Omental fat pad (tissue), 4 donors: ENCODE measurements around the gene PROM2. TPM values are rescaled to one million over a fixed set of nuclear protein-coding genes. Genes with fewer than 3 reads are reported as not detected.

Experiments
- ATAC-seq: fragments of 150-250 bp; one replicate; pipeline ENCODE4 v1.9.1; 2016; ENCODE audit warnings: mild to moderate bottlenecking, moderate library complexity; ENCODE audit not compliant: low FRiP score
- DNase-seq: peaks from one replicate; pipeline ENCODE4 v3.0.0-alpha.2; 2019; ENCODE audit warnings: low spot score
- total RNA-seq, 4 donors: library from RNA; depleted of rRNA; stranded (reverse); fragments of >200 nt; gene quantifications; one replicate each; pipeline ENCODE4 v1.1.0, GENCODE V29; 2016
- TF ChIP-seq, protein P1 (sequence below), 3 donors: fragments of 450-650 bp; IDR thresholded peaks; one replicate each; pipeline ENCODE4 v1.5.1; 2016 to 2017; ENCODE audit warnings: antibody characterized with exemption in 3 of 3, mild to moderate bottlenecking in 3 of 3, moderate library complexity in 2 of 3

PROM2 gene
- total RNA-seq, 4 donors from 2014 or later: 0.60 to 1.4 (median 1.1) TPM

DNA sequence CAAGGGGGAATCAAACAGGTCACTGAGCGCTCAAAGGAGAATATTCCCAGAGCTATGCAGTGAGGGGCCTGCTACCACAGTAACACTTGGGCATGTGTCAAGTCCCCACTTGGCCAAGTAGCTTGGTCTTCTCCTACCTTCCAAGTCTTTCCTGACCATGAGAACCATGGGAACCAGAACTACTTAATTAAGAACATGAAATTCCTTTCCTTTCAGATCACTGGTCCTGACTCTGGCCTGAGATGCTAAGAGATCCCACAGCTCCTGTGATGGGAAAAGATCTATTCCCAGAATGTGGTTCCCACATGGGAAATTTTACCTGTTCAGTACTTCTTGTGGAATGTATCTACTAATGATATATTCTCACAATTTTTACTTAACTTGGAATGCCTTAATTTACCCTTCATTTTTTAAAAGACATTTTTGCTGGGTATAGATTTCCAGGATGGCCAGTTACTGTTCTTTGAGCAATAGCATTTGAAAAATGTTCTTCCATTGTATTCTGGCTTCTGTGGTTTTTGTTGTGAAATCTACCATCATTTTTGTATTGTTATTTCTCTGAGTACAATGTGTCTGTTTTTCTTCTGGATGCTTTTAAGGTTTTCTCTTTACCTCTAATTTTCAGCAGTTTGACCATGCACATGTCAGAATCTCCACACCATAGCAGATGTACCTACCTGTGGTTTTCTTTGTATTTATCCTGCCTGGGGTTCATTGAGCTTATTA is 60.8 kb downstream of the PROM2 start:
- TF ChIP-seq, protein P1, sequence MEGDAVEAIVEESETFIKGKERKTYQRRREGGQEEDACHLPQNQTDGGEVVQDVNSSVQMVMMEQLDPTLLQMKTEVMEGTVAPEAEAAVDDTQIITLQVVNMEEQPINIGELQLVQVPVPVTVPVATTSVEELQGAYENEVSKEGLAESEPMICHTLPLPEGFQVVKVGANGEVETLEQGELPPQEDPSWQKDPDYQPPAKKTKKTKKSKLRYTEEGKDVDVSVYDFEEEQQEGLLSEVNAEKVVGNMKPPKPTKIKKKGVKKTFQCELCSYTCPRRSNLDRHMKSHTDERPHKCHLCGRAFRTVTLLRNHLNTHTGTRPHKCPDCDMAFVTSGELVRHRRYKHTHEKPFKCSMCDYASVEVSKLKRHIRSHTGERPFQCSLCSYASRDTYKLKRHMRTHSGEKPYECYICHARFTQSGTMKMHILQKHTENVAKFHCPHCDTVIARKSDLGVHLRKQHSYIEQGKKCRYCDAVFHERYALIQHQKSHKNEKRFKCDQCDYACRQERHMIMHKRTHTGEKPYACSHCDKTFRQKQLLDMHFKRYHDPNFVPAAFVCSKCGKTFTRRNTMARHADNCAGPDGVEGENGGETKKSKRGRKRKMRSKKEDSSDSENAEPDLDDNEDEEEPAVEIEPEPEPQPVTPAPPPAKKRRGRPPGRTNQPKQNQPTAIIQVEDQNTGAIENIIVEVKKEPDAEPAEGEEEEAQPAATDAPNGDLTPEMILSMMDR (IDR thresholded peaks at IDR 0.05): no peak
- ATAC-seq (no peak), DNase-seq (no peak)

DNA sequence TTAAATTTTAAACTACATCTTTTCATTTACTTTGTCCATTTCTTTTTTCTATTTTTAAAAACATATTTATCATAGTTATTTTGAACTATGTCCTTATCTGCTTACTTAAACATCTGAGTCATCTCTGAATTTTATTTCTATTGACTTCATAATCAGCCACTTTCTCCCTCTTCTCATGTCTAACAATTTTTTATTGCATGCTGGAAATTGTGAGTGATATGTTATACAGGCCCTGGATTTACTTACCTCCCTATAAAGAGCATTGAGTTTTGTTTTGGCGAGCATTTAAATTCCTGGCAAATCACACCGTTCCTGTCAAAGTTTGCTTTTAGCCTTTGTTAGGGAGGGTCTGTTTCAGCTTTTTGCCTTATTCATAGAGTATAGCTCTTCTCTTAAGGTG is 62.2 kb downstream of the PROM2 start:
- ATAC-seq (no peak), DNase-seq (no peak)
- TF ChIP-seq, protein P1 (IDR thresholded peaks at IDR 0.05): no peak

DNA sequence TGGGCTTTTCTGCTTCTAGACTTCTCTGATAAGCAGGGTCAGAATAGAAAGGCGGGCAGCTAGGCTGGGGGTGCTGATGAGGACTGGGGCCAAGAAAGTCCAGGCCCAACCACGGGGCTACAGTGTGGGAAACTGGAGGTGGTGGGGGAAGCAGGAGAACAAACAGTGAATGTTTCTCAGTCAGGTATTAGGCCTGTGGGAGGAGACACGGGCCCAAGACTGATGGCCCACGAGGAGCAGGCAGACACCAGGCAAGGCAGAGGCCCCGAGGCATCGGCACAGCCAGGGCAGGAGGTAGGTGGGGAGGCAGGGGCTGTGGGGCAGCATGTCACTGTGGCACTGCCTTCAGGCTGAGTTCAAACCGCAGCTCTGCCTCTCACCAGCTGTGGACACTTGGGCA is 63.6 kb downstream of the PROM2 start:
- no peak for DNase-seq
- ATAC-seq: no peak
- TF ChIP-seq, protein P1 (IDR thresholded peaks at IDR 0.05): no peak

Other genes with a start within 250 kb of the PROM2 start
- gene MAL, start 248.7 kb upstream of the PROM2 start, total RNA-seq: 1 to 10 TPM in 1 of 4 donors, under 1 TPM in 1, not detected in 2; 0.93 to 4.7 TPM
- gene MRPS5, start 152.6 kb upstream of the PROM2 start, total RNA-seq: 10 to 100 TPM; 39.4 to 60.6 (median 47.5) TPM
- gene ZNF514, start 114.6 kb upstream of the PROM2 start, total RNA-seq: 10 to 100 TPM; 11.0 to 28.2 (median 11.4) TPM
- 1 to 10 TPM; 2.1 to 7.4 (median 2.7) TPM for gene ZNF2, start 108.6 kb upstream of the PROM2 start, total RNA-seq
- gene ZNF892, start 66.9 kb upstream of the PROM2 start, total RNA-seq: 1 to 10 TPM; 2.9 to 7.9 (median 3.8) TPM
- 10 to 100 TPM in 1 of 4 donors, 1 to 10 TPM in 3; 5.5 to 37.4 (median 7.1) TPM for gene KCNIP3, start 22.9 kb downstream of the PROM2 start, total RNA-seq
- gene FAHD2A, start 128.3 kb downstream of the PROM2 start, total RNA-seq: 10 to 100 TPM; 17.7 to 28.8 (median 26.0) TPM
- not detected for gene TRIM43B, start 210.3 kb downstream of the PROM2 start, total RNA-seq